H9 (cell line): ENCODE results near the gene TPD52L1. TPM values are rescaled to one million over a fixed set of nuclear protein-coding genes. Genes with fewer than 3 reads are reported as not detected.

Experiments used
- DNase-seq: peaks from one replicate; pipeline ENCODE4 v3.0.0-alpha.2; 2017
- H2AFZ ChIP-seq: one replicate; pipeline ENCODE4 v1.6.1; 2013; ENCODE audit warnings: mild to moderate bottlenecking, low read length, control low read depth, moderate library complexity
- H2AK5ac ChIP-seq: 2 replicates; pipeline ENCODE4 v1.6.1; 2013; ENCODE audit warnings: low read length, control low read depth, mixed read lengths; ENCODE audit not compliant: insufficient read length
- H2BK120ac ChIP-seq: one replicate; pipeline ENCODE4 v1.6.1; 2013; ENCODE audit warnings: low read depth, mild to moderate bottlenecking, low read length, control low read depth, inconsistent platforms; ENCODE audit not compliant: poor library complexity, severe bottlenecking
- H2BK12ac ChIP-seq: 2 replicates; pipeline ENCODE4 v1.6.1; 2013; ENCODE audit warnings: low read length, control low read depth, mixed read lengths, low read depth; ENCODE audit not compliant: insufficient read length
- H2BK15ac ChIP-seq: 2 replicates; pipeline ENCODE4 v1.6.1; 2013; ENCODE audit warnings: low read depth, low read length, control low read depth
- H2BK20ac ChIP-seq: one replicate; pipeline ENCODE4 v1.6.1; 2013; ENCODE audit warnings: low read depth, mild to moderate bottlenecking, low read length, control low read depth, inconsistent platforms; ENCODE audit not compliant: poor library complexity, severe bottlenecking
- H2BK5ac ChIP-seq: 2 replicates; pipeline ENCODE4 v1.6.1; 2013; ENCODE audit warnings: low read length, control low read depth, mixed read lengths; ENCODE audit not compliant: insufficient read length
- H3K14ac ChIP-seq: 2 replicates; pipeline ENCODE4 v1.6.1; 2013; ENCODE audit warnings: low read length, control low read depth; ENCODE audit not compliant: insufficient read depth
- H3K18ac ChIP-seq: 2 replicates; pipeline ENCODE4 v1.6.1; 2013; ENCODE audit warnings: low read depth, mild to moderate bottlenecking, mixed read lengths, low read length, control low read depth; ENCODE audit not compliant: insufficient read length
- H3K23ac ChIP-seq: 2 replicates; pipeline ENCODE4 v1.6.1; 2013; ENCODE audit warnings: low read length, control low read depth, mixed read lengths, low read depth; ENCODE audit not compliant: insufficient read length
- H3K23me2 ChIP-seq: 2 replicates; pipeline ENCODE4 v1.6.1; 2013; ENCODE audit warnings: low read depth, mild to moderate bottlenecking, mixed read lengths, low read length, control low read depth; ENCODE audit not compliant: insufficient read length, poor library complexity, severe bottlenecking
- H3K27ac ChIP-seq: 2 replicates; pipeline ENCODE4 v1.5.1; 2013; ENCODE audit warnings: low read length, control low read depth, mixed read lengths, low read depth; ENCODE audit not compliant: insufficient read length
- H3K27me3 ChIP-seq: 2 replicates; pipeline ENCODE4 v1.6.1; 2013; ENCODE audit warnings: low read length, control low read depth, inconsistent platforms; ENCODE audit not compliant: insufficient read depth
- H3K4ac ChIP-seq: 2 replicates; pipeline ENCODE4 v1.6.1; 2013; ENCODE audit warnings: low read depth, mild to moderate bottlenecking, control low read depth, inconsistent platforms, low read length, moderate library complexity
- H3K4me1 ChIP-seq: 2 replicates; pipeline ENCODE4 v1.6.1; 2013; ENCODE audit warnings: low read length, control low read depth, inconsistent platforms; ENCODE audit not compliant: insufficient read depth
- H3K4me2 ChIP-seq: 2 replicates; pipeline ENCODE4 v1.6.1; 2013; ENCODE audit warnings: low read length, control low read depth, mixed read lengths; ENCODE audit not compliant: insufficient read length, insufficient read depth
- H3K56ac ChIP-seq: 2 replicates; pipeline ENCODE4 v1.6.1; 2013; ENCODE audit warnings: low read depth, mild to moderate bottlenecking, mixed read lengths, low read length, control low read depth; ENCODE audit not compliant: insufficient read length
- H3K79me1 ChIP-seq: 2 replicates; pipeline ENCODE4 v1.6.1; 2013; ENCODE audit warnings: low read depth, mild to moderate bottlenecking, moderate library complexity, low read length, control low read depth, inconsistent platforms; ENCODE audit not compliant: insufficient read depth, poor library complexity, severe bottlenecking
- H3K79me2 ChIP-seq: 2 replicates; pipeline ENCODE4 v1.6.1; 2013; ENCODE audit warnings: low read length, control low read depth, inconsistent platforms; ENCODE audit not compliant: insufficient read depth
- H3K9ac ChIP-seq: 2 replicates; pipeline ENCODE4 v1.6.1; 2013; ENCODE audit warnings: low read length, control low read depth, mixed read lengths; ENCODE audit not compliant: insufficient read length; ENCODE audit errors: extremely low read depth
- H3K9me3 ChIP-seq: one replicate; pipeline ENCODE4 v1.6.1; 2013; ENCODE audit warnings: low read depth, low read length, inconsistent platforms; ENCODE audit not compliant: control insufficient read depth
- H3T11ph ChIP-seq: one replicate; pipeline ENCODE4 v1.6.1; 2013; ENCODE audit warnings: mild to moderate bottlenecking, low read length, control low read depth, inconsistent platforms
- H4K20me1 ChIP-seq: one replicate; pipeline ENCODE4 v1.6.1; 2013; ENCODE audit not compliant: control insufficient read depth, insufficient read length, insufficient read depth
- H4K5ac ChIP-seq: 2 replicates; pipeline ENCODE4 v1.6.1; 2013; ENCODE audit warnings: low read depth, mild to moderate bottlenecking, mixed read lengths, low read length, control low read depth; ENCODE audit not compliant: insufficient read length
- H4K8ac ChIP-seq: replicated peaks from 2 replicates; pipeline ENCODE4 v1.6.1; 2013; ENCODE audit warnings: low read length, control low read depth, mixed read lengths, low read depth; ENCODE audit not compliant: insufficient read length
- H4K91ac ChIP-seq: 2 replicates; pipeline ENCODE4 v1.6.1; 2013; ENCODE audit warnings: low read depth, mild to moderate bottlenecking, moderate library complexity, mixed read lengths, low read length, control low read depth; ENCODE audit not compliant: insufficient read length
- H3K27ac Mint-ChIP-seq, 3 experiments: 2 replicates in 2 of 3; 3 replicates in 1 of 3; pipeline ENCODE4 v1.8.0; 2020 to 2021; ENCODE audit warnings: mixed read lengths in 3 of 3, mild to moderate bottlenecking in 1 of 3, moderate library complexity in 1 of 3
- H3K27me3 Mint-ChIP-seq: 2 replicates; pipeline ENCODE4 v1.8.0; 2021; ENCODE audit warnings: low read depth, mild to moderate bottlenecking, moderate library complexity, mixed read lengths
- H3K36me3 Mint-ChIP-seq, 3 experiments: 2 replicates in 2 of 3; 3 replicates in 1 of 3; pipeline ENCODE4 v1.8.0; 2020 to 2021; ENCODE audit warnings: low read depth in 3 of 3, mixed read lengths in 3 of 3; ENCODE audit not compliant: insufficient read depth in 1 of 3
- H3K4me1 Mint-ChIP-seq, 2 experiments: 2 replicates each; pipeline ENCODE4 v1.8.0; 2020; ENCODE audit warnings: mixed read lengths in 2 of 2
- H3K4me3 Mint-ChIP-seq, 2 experiments: 2 replicates in 1 of 2; 3 replicates in 1 of 2; pipeline ENCODE4 v1.8.0; 2020 to 2021; ENCODE audit warnings: mild to moderate bottlenecking in 2 of 2, mixed read lengths in 2 of 2, moderate library complexity in 1 of 2
- H3K9me3 Mint-ChIP-seq, 2 experiments: 2 replicates in 1 of 2; 3 replicates in 1 of 2; pipeline ENCODE4 v1.8.0; 2020; ENCODE audit warnings: mild to moderate bottlenecking in 2 of 2, mixed read lengths in 2 of 2, moderate library complexity in 1 of 2
- CTCF ChIP-seq: fragments of 200-600 bp; sonication (generic); conservative IDR thresholded peaks from 3 replicates; pipeline ENCODE4 v1.8.0; 2021; ENCODE audit warnings: antibody characterized with exemption, mild to moderate bottlenecking
- WGBS: extraction: QIAGEN DNeasy Blood & Tissue Kit; methylation state at CpG from one replicate; pipeline ENCODE4 v1.1.7; 2013; ENCODE audit warnings: missing lambda C conversion rate, low lambda C conversion rate, mixed read lengths; ENCODE audit not compliant: insufficient read length; ENCODE audit errors: extremely low coverage; 5-methylcytosine and 5-hydroxymethylcytosine counted together
- total RNA-seq: library from RNA; stranded (reverse); gene quantifications from 2 replicates; pipeline ENCODE4 v1.2.1, GENCODE V29; 2021

Gene TPD52L1
- total RNA-seq, 1 experiment from 2014 or later, result 6.6 TPM

- no peak for DNase-seq
- H4K20me1 ChIP-seq, result no peaks in the 10 kb centered on the region
- H3K4me3 Mint-ChIP-seq, result no peak overlapping the region
Measured at GRCh38 chr6:125190667-125191066, 37.1 kb downstream of the TPD52L1 start.

More at GRCh38 chr6:125190667-125191066, 37.1 kb downstream of the TPD52L1 start:
- Mint-ChIP-seq H3K36me3 (no peaks in the 10 kb centered on the region), H3K4me1 (peaks cover 13 to 16% of the 10 kb centered on the region in 2 experiments), H3K27me3 (no peaks in the 10 kb centered on the region; the same call in 1 of the 2 replicates), H3K9me3 (no peaks in the 10 kb centered on the region), H3K27ac (no peak overlapping the region)
- no peak overlapping the region for H2BK120ac ChIP-seq
- H4K8ac ChIP-seq, result no peak overlapping the region
- H3K9me3 ChIP-seq, result no peaks in the 10 kb centered on the region
- TF ChIP-seq CTCF, result no peak
- no peak overlapping the region for H3K27ac ChIP-seq
- no peak overlapping the region for H2BK15ac ChIP-seq
- no peak overlapping the region for H2AK5ac ChIP-seq
- no peak overlapping the region for H3K4me2 ChIP-seq
- no peak overlapping the region for H3K23ac ChIP-seq
- H2BK5ac ChIP-seq, result no peak overlapping the region
- WGBS, result no CpG with 5 or more reads among the region's 4 CpGs
- no peaks in the 10 kb centered on the region; the same call in 1 of the 2 replicates for H3K4me1 ChIP-seq
- no peak overlapping the region for H3K14ac ChIP-seq
- no peaks in the 10 kb centered on the region for H3K27me3 ChIP-seq
- H2BK20ac ChIP-seq, result no peak overlapping the region
- H2BK12ac ChIP-seq, result no peak overlapping the region
- H3K56ac ChIP-seq, result no peak overlapping the region
- H3K79me1 ChIP-seq, result no peaks in the 10 kb centered on the region
- H3K9ac ChIP-seq, result no peak overlapping the region
- H3T11ph ChIP-seq, result no peak overlapping the region
- no peaks in the 10 kb centered on the region for H3K23me2 ChIP-seq
- H3K18ac ChIP-seq, result no peak overlapping the region
- no peak overlapping the region for H4K91ac ChIP-seq
- H3K4ac ChIP-seq, result no peak overlapping the region
- no peak overlapping the region for H2AFZ ChIP-seq
- no peak overlapping the region for H4K5ac ChIP-seq
- no peaks in the 10 kb centered on the region; the same call in 1 of the 2 replicates for H3K79me2 ChIP-seq
